KOPT-K1 (cell line): ENCODE results near the gene LYRM4.

Experiments
- H3K27ac ChIP-seq: fragments of 200-600 bp; sonication (generic); 2 replicates; pipeline ENCODE4 v1.5.1; 2016; ENCODE audit warnings: antibody characterized with exemption, mild to moderate bottlenecking, low read depth, low read length; ENCODE audit not compliant: poor library complexity, severe bottlenecking
- H3K36me3 ChIP-seq: fragments of 200-600 bp; sonication (generic); 2 replicates; pipeline ENCODE4 v1.5.1; 2017; ENCODE audit warnings: antibody characterized with exemption, mild to moderate bottlenecking, low read length, moderate library complexity; ENCODE audit not compliant: insufficient read depth
- H3K9me3 ChIP-seq: fragments of 200-600 bp; sonication (generic); 2 replicates; pipeline ENCODE4 v1.5.1; 2017; ENCODE audit warnings: antibody characterized with exemption, low read length, mild to moderate bottlenecking; ENCODE audit not compliant: insufficient read depth, poor library complexity, severe bottlenecking

Gene LYRM4

GRCh38 chr6:5287966-5288297 is 27.2 kb upstream of the LYRM4 start:
- Histone ChIP-seq H3K36me3 (no peaks in the 10 kb centered on the region), H3K9me3 (no peaks in the 10 kb centered on the region), H3K27ac (no peak overlapping the region)

- Histone ChIP-seq H3K9me3 (no peaks in the 10 kb centered on the region), H3K27ac (no peak overlapping the region), H3K36me3 (no peaks in the 10 kb centered on the region)
These were observed 26.6 kb upstream of the LYRM4 start for GRCh38 chr6:5287205-5287965.

GRCh38 chr6:5286780-5287179 is 26.0 kb upstream of the LYRM4 start:
- no peaks in the 10 kb centered on the region for H3K36me3 ChIP-seq

GRCh38 chr6:5285526-5285925 is 24.8 kb upstream of the LYRM4 start:
- Histone ChIP-seq H3K9me3 (no peaks in the 10 kb centered on the region), H3K36me3 (no peaks in the 10 kb centered on the region)

More at GRCh38 chr6:5286780-5287179, 26.0 kb upstream of the LYRM4 start:
- Histone ChIP-seq H3K27ac (no peak overlapping the region), H3K9me3 (no peaks in the 10 kb centered on the region)

GRCh38 chr6:5285081-5285480 is 24.3 kb upstream of the LYRM4 start:
- no peaks in the 10 kb centered on the region for H3K36me3 ChIP-seq
- no peaks in the 10 kb centered on the region for H3K9me3 ChIP-seq
- H3K27ac ChIP-seq = no peak overlapping the region

More at GRCh38 chr6:5285526-5285925, 24.8 kb upstream of the LYRM4 start:
- no peak overlapping the region for H3K27ac ChIP-seq

GRCh38 chr6:5282191-5282623 is 21.5 kb upstream of the LYRM4 start:
- H3K9me3 ChIP-seq = no peaks in the 10 kb centered on the region
- no peak overlapping the region for H3K27ac ChIP-seq
- no peaks in the 10 kb centered on the region for H3K36me3 ChIP-seq

GRCh38 chr6:5280920-5281319 is 20.2 kb upstream of the LYRM4 start:
- Histone ChIP-seq H3K9me3 (no peaks in the 10 kb centered on the region), H3K36me3 (no peaks in the 10 kb centered on the region), H3K27ac (no peak overlapping the region)

GRCh38 chr6:5279891-5280338 is 19.2 kb upstream of the LYRM4 start:
- no peaks in the 10 kb centered on the region for H3K9me3 ChIP-seq
- H3K27ac ChIP-seq = no peak overlapping the region
- no peaks in the 10 kb centered on the region for H3K36me3 ChIP-seq

- H3K27ac ChIP-seq = no peak overlapping the region
- no peaks in the 10 kb centered on the region for H3K36me3 ChIP-seq
These were observed 17.9 kb upstream of the LYRM4 start for GRCh38 chr6:5278565-5279120.

GRCh38 chr6:5278047-5278446 is 17.3 kb upstream of the LYRM4 start:
- Histone ChIP-seq H3K36me3 (no peaks in the 10 kb centered on the region), H3K9me3 (no peaks in the 10 kb centered on the region), H3K27ac (no peak overlapping the region)

More at GRCh38 chr6:5278565-5279120, 17.9 kb upstream of the LYRM4 start:
- no peaks in the 10 kb centered on the region for H3K9me3 ChIP-seq

GRCh38 chr6:5277589-5277988 is 16.8 kb upstream of the LYRM4 start:
- Histone ChIP-seq H3K27ac (no peak overlapping the region), H3K36me3 (no peaks in the 10 kb centered on the region), H3K9me3 (no peaks in the 10 kb centered on the region)

- H3K9me3 ChIP-seq = no peaks in the 10 kb centered on the region
- no peak overlapping the region for H3K27ac ChIP-seq
- H3K36me3 ChIP-seq = no peaks in the 10 kb centered on the region
These were observed 15.8 kb upstream of the LYRM4 start for GRCh38 chr6:5276581-5276980.

- Histone ChIP-seq H3K27ac (no peak overlapping the region), H3K9me3 (no peaks in the 10 kb centered on the region), H3K36me3 (no peaks in the 10 kb centered on the region)
These were observed 14.7 kb upstream of the LYRM4 start for GRCh38 chr6:5275497-5275896.

- Histone ChIP-seq H3K27ac (no peak overlapping the region), H3K9me3 (no peaks in the 10 kb centered on the region), H3K36me3 (no peaks in the 10 kb centered on the region)
These were observed 13.5 kb upstream of the LYRM4 start for GRCh38 chr6:5274231-5274630.

- H3K27ac ChIP-seq = no peak overlapping the region
- no peaks in the 10 kb centered on the region for H3K9me3 ChIP-seq
- H3K36me3 ChIP-seq = no peaks in the 10 kb centered on the region
These were observed 11.2 kb upstream of the LYRM4 start for GRCh38 chr6:5271926-5272325.

- Histone ChIP-seq H3K27ac (no peak overlapping the region), H3K9me3 (no peaks in the 10 kb centered on the region), H3K36me3 (no peaks in the 10 kb centered on the region)
These were observed 9.4 kb upstream of the LYRM4 start for GRCh38 chr6:5270093-5270680.
